Measurements from ENCODE around the gene SKIDA1.

SKIDA1 gene

GRCh38 chr10:21475393-21475792, 50.1 kb downstream of the SKIDA1 start:
- no peak for DNase-seq

- no peak for DNase-seq
These were observed 51.9 kb downstream of the SKIDA1 start for GRCh38 chr10:21473541-21473940.

GRCh38 chr10:21473135-21473534, 52.3 kb downstream of the SKIDA1 start:
- DNase-seq: no peak

- DNase-seq: no peak
These were observed 57.4 kb downstream of the SKIDA1 start for GRCh38 chr10:21468086-21468485.

GRCh38 chr10:21467633-21468032, 57.8 kb downstream of the SKIDA1 start:
- DNase-seq: no peak

- DNase-seq: no peak
These were observed 61.3 kb downstream of the SKIDA1 start for GRCh38 chr10:21464134-21464533.

All from activated CD4-positive, alpha-beta T cell treated with anti-CD3 and anti-CD28 coated beads for 48 hours (primary cell).